ENCODE data around the gene SELENOW. TPM values are rescaled to one million over a fixed set of nuclear protein-coding genes. Genes with fewer than 3 reads are reported as not detected.
"Not testable (repeated sequence)": the region's sequence is repeated elsewhere in the genome, so short reads cannot be mapped to it uniquely, and the experiment has no call there.

Gene SELENOW
- total and polyA plus RNA-seq, 3 experiments from 2014 or later: 116 to 334 (median 122) TPM

DNA sequence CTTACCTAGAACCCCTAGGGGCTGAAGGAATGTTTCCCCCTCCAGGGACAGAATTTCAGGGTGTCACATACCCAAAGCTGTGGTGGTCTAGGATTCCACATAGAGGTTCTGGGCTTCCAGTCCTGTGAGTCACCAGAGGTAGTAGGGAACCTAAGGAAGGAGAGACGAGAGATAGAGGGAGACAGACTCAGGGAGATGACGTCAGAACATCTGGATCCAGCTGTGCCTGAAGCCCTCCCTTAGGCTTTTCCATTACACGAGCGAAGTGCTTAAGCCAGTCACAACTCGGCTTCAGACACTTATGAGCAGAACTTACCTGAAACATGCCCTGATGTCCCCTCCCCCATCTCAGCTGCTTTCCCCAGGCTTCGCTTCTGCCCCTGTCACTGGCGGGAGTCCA lies 11.8 kb upstream of the SELENOW start:
- H3K9me3 ChIP-seq (ENCODE audit: low read length): no peaks in the 10 kb centered on the region
- H3K27ac Mint-ChIP-seq: no peak overlapping the region
- H3K36me3 ChIP-seq (ENCODE audit: insufficient read depth, low read length): no peaks in the 10 kb centered on the region
- H3K27ac ChIP-seq (ENCODE audit: low read depth, low read length): no peak overlapping the region
- no peaks in the 10 kb centered on the region for H3K9me3 Mint-ChIP-seq
- H3K4me1 Mint-ChIP-seq: peaks cover 3 to 6% (median 4%) of the 10 kb centered on the region in 3 donors
- CTCF ChIA-PET: interaction anchor here (1.0 to 1.4 kb wide), 2 partner anchors 13 to 24 kb away, joined by 3 to 7 read pairs; no protein-coding TSS in a partner anchor
- no peaks in the 10 kb centered on the region for H3K4me1 ChIP-seq (ENCODE audit: insufficient read depth, low read length)
- H3K27me3 ChIP-seq (ENCODE audit: insufficient read depth, low read length, poor library complexity, severe bottlenecking): no peaks in the 10 kb centered on the region
- POLR2A ChIA-PET: no interaction called here
- no peak for DNase-seq
- no peak overlapping the region for H3K4me3 Mint-ChIP-seq
- H3K4me3 ChIP-seq (ENCODE audit: low read length): no peak overlapping the region
- no peaks in the 10 kb centered on the region for H3K36me3 Mint-ChIP-seq
- peaks cover 0 to 1% of the 10 kb centered on the region in 2 donors for H3K27me3 Mint-ChIP-seq

DNA sequence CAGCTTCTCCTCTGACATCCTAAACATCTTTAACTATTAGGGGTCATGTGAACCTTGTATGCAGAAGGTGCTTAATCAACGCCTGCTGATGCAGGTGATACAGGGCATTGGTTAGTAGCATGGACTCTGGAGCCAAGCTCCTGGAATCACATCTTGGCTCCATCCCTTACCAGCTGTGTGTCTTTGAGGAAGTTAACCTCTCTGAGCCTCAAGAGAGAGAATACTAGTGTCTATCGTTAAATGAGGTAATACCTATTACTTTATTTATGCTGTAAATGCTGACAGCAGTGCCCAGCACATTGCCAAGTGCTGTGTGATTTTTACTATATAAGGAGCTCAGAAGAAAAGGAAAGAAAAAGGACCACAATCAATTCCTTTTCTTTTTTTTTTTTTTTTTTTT lies 11.2 kb upstream of the SELENOW start:
- ChIA-PET CTCF (interaction anchor here (1.0 to 1.6 kb wide), 3 partner anchors 13 to 23 kb away, joined by 3 to 7 read pairs (median 3); no protein-coding TSS in a partner anchor), POLR2A (interaction anchor here (1.0 kb wide), 1 partner anchor 11 kb away, joined by 7 read pairs; the partner anchor contains the start of gene SELENOW)
- Mint-ChIP-seq H3K4me1 (peaks cover 3 to 6% (median 4%) of the 10 kb centered on the region in 3 donors), H3K36me3 (no peaks in the 10 kb centered on the region), H3K4me3 (no peak overlapping the region), H3K27me3 (peaks cover 0 to 1% of the 10 kb centered on the region in 2 donors), H3K9me3 (no peaks in the 10 kb centered on the region), H3K27ac (no peak overlapping the region)
- Histone ChIP-seq H3K36me3 (ENCODE audit: insufficient read depth, low read length) (no peaks in the 10 kb centered on the region), H3K4me3 (ENCODE audit: low read length) (no peak overlapping the region), H3K27me3 (ENCODE audit: insufficient read depth, low read length, poor library complexity, severe bottlenecking) (no peaks in the 10 kb centered on the region), H3K4me1 (ENCODE audit: insufficient read depth, low read length) (no peaks in the 10 kb centered on the region), H3K9me3 (ENCODE audit: low read length) (no peaks in the 10 kb centered on the region), H3K27ac (ENCODE audit: low read depth, low read length) (no peak overlapping the region)
- DNase-seq: no peak

DNA sequence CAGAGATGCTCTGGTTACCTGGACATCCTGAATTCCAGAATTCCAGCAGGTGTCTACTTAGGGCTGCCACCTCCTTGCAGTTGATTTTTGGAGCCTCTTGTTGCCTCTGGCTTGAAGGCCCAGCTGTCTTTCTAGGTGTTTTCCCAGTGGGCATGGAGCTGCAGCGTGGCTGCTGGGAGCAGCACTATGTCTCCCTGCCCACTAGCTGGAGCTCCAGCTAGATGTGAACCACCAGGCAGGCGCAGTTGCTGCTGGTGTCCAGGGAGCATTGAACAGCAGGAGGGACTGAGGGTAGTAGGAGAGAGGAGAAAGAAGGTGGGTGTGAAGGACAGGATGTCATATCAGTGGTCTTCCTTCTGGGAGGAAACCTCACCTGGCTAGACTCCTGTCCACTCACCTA lies 9.9 kb upstream of the SELENOW start:
- Mint-ChIP-seq H3K4me3 (no peak overlapping the region), H3K4me1 (peaks cover 3 to 6% (median 4%) of the 10 kb centered on the region in 3 donors), H3K36me3 (no peaks in the 10 kb centered on the region), H3K27me3 (peaks cover 0 to 1% of the 10 kb centered on the region in 2 donors), H3K9me3 (no peaks in the 10 kb centered on the region), H3K27ac (no peak overlapping the region)
- H3K27ac ChIP-seq (ENCODE audit: low read depth, low read length): no peak overlapping the region
- H3K9me3 ChIP-seq (ENCODE audit: low read length): no peaks in the 10 kb centered on the region
- CTCF ChIA-PET: interaction anchor here (1.6 kb wide), 1 partner anchor 17 kb away, joined by 3 read pairs; no protein-coding TSS in a partner anchor
- H3K36me3 ChIP-seq (ENCODE audit: insufficient read depth, low read length): no peaks in the 10 kb centered on the region
- DNase-seq: no peak
- POLR2A ChIA-PET: no interaction called here
- H3K4me3 ChIP-seq (ENCODE audit: low read length): no peak overlapping the region
- no peaks in the 10 kb centered on the region for H3K4me1 ChIP-seq (ENCODE audit: insufficient read depth, low read length)
- H3K27me3 ChIP-seq (ENCODE audit: insufficient read depth, low read length, poor library complexity, severe bottlenecking): no peaks in the 10 kb centered on the region

DNA sequence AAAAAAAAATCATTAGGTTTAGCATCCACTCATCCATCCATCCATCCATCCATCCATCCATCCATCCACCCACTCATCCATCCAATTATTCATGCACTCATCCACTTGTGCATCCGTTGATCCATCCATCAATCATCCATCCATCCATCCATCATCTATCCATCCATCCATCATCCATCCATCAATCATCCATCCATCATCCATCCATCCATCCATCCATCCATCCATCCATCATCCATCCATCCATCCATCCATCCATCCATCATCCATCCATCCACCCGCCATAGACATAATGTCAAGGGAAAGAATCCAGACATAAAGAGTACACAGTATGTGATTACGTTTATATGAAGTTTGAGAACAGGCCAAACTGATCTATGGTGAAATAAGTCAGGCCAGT lies 9.0 kb upstream of the SELENOW start:
- Histone ChIP-seq H3K9me3 (ENCODE audit: low read length) (no peaks in the 10 kb centered on the region), H3K4me1 (ENCODE audit: insufficient read depth, low read length) (no peaks in the 10 kb centered on the region), H3K27ac (ENCODE audit: low read depth, low read length) (no peak overlapping the region), H3K4me3 (ENCODE audit: low read length) (no peak overlapping the region), H3K27me3 (ENCODE audit: insufficient read depth, low read length, poor library complexity, severe bottlenecking) (no peaks in the 10 kb centered on the region), H3K36me3 (ENCODE audit: insufficient read depth, low read length) (no peaks in the 10 kb centered on the region)
- H3K4me3 Mint-ChIP-seq: no peak overlapping the region
- H3K27ac Mint-ChIP-seq: no peak overlapping the region
- no peaks in the 10 kb centered on the region for H3K36me3 Mint-ChIP-seq
- H3K27me3 Mint-ChIP-seq: peaks cover 0 to 1% of the 10 kb centered on the region in 2 donors
- no peak for DNase-seq
- H3K9me3 Mint-ChIP-seq: no peaks in the 10 kb centered on the region
- peaks cover 3 to 6% (median 4%) of the 10 kb centered on the region in 3 donors for H3K4me1 Mint-ChIP-seq
- POLR2A ChIA-PET: no interaction called here
- CTCF ChIA-PET: no interaction called here

DNA sequence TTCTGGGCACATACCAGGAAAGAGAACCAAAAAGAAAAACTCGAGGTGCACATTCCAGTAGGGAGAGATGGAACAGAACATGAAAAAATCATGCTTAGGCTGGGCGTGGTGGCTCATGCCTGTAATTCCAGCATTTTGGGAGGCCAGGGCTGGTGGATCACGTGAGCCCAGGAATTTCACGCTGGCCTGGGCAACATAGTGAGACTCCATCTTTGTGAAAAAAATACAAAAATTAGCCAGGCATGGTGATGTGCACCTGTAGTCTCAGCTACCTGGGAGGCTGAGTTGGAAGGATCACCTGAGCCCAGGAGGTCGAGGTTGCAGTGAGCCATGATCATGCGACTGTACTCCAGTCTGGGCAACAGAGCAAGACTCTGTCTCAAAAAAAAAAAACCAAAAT lies 7.2 kb upstream of the SELENOW start:
- POLR2A ChIA-PET; H3K27ac ChIP-seq (ENCODE audit: low read depth, low read length); H3K4me3 ChIP-seq (ENCODE audit: low read length); H3K4me1 ChIP-seq (ENCODE audit: insufficient read depth, low read length); H3K27ac Mint-ChIP-seq; H3K27me3 Mint-ChIP-seq; H3K36me3 Mint-ChIP-seq; DNase-seq; H3K27me3 ChIP-seq (ENCODE audit: insufficient read depth, low read length, poor library complexity, severe bottlenecking); H3K4me1 Mint-ChIP-seq; H3K9me3 ChIP-seq (ENCODE audit: low read length); H3K9me3 Mint-ChIP-seq; H3K36me3 ChIP-seq (ENCODE audit: insufficient read depth, low read length); CTCF ChIA-PET: not testable (repeated sequence)
- H3K4me3 Mint-ChIP-seq: peak overlapping the region in 1 of 7 donors; percentile 68

DNA sequence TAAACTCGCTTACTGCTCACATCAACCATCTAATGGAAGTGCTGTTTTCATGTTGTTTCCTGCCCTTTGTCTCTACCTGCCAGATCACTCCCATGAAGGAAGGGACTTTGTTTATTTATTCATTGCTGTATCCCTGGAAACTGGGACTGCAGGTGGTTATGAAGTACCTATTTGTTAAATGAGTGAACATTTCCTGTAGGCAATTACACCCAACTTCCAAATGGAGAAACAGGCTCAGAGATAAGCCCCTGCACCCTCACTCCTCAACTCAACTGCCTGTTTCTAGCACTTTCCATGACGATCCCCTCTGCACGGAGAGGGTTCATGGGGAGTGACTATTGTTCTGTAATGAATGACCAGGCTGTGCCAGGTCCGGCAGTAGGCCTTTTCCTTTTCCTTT lies 1.9 kb upstream of the SELENOW start:
- Mint-ChIP-seq H3K4me3 (peak overlapping the region in 4 of 7 donors; percentile 11 to 94 (median 38)), H3K27me3 (no peaks in the 10 kb centered on the region), H3K36me3 (peaks cover 3 to 18% (median 6%) of the 10 kb centered on the region in 3 donors), H3K27ac (peak overlapping the region in 1 of 8 donors; percentile 12), H3K9me3 (no peaks in the 10 kb centered on the region), H3K4me1 (peaks cover 25 to 38% (median 32%) of the 10 kb centered on the region in 3 donors)
- CTCF ChIA-PET: interaction anchor here (1.1 to 1.9 kb wide), 2 partner anchors 11 to 33 kb away, joined by 5 to 7 read pairs; no protein-coding TSS in a partner anchor
- H3K27me3 ChIP-seq (ENCODE audit: insufficient read depth, low read length, poor library complexity, severe bottlenecking): no peaks in the 10 kb centered on the region
- H3K9me3 ChIP-seq (ENCODE audit: low read length): no peaks in the 10 kb centered on the region
- H3K4me1 ChIP-seq (ENCODE audit: insufficient read depth, low read length): peaks cover 13% of the 10 kb centered on the region
- no peak overlapping the region for H3K27ac ChIP-seq (ENCODE audit: low read depth, low read length)
- no peak for DNase-seq
- POLR2A ChIA-PET: no interaction called here
- peaks cover 2% of the 10 kb centered on the region for H3K36me3 ChIP-seq (ENCODE audit: insufficient read depth, low read length)
- no peak overlapping the region for H3K4me3 ChIP-seq (ENCODE audit: low read length)

DNA sequence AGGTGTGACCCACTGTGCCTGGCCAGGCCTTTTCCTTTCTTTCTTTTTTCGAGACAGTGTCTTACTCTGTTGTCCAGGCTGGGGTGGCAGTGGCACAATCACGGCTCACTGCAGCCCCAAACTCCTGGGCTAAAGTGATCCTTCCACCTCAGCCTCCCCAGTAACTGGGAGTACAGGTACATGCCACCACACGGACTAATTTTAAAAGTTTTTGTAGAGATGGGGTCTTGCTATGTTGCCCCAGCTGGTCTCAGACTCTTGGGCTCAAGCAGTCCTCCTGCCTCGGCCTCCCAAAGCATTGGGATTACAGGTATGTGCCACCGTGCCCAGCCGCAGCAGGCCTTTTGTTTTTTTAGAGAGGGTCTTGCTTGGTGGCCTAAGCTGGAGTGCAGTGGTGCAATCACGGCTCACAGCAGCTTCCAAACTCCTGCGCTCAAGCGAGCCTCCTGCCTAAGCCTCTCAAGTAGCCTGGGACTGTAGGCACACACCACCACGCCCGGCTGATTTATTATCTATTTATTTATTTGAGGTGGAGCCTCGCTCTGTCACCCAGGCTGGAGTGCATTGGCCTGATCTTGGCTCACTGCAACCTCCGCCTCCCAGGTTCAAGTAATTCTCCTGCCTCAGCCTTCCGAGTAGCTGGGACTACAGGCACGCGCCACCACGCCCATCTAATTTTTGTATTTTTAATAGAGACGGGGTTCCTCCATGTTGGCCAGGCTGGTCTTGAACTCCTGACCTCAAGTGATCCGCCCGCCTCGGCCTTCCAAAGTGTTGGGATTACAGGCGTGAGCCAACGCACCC lies 1.1 kb upstream of the SELENOW start:
- H3K36me3 ChIP-seq (ENCODE audit: insufficient read depth, low read length); H3K27me3 Mint-ChIP-seq; H3K9me3 ChIP-seq (ENCODE audit: low read length); H3K27me3 ChIP-seq (ENCODE audit: insufficient read depth, low read length, poor library complexity, severe bottlenecking); DNase-seq; H3K9me3 Mint-ChIP-seq: not testable (repeated sequence)
- Mint-ChIP-seq H3K4me1 (peaks cover 28 to 40% (median 35%) of the 10 kb centered on the region in 3 donors), H3K36me3 (peaks cover 4 to 27% (median 13%) of the 10 kb centered on the region in 3 donors), H3K27ac (peak overlapping the region in 6 of 8 donors; percentile 81 to 99 (median 96)), H3K4me3 (peak overlapping the region; percentile 94 to 97 (median 97))
- peak overlapping the region; percentile 92 for H3K27ac ChIP-seq (ENCODE audit: low read depth, low read length)
- CTCF ChIA-PET: interaction anchor here (1.9 kb wide), 1 partner anchor 34 kb away, joined by 7 read pairs; no protein-coding TSS in a partner anchor
- peak overlapping the region; percentile 93 for H3K4me3 ChIP-seq (ENCODE audit: low read length)
- H3K4me1 ChIP-seq (ENCODE audit: insufficient read depth, low read length): peaks cover 13% of the 10 kb centered on the region
- POLR2A ChIA-PET: interaction anchor here (0.6 to 1.1 kb wide), 3 partner anchors 10 to 32 kb away, joined by 3 to 7 read pairs (median 3); partner anchors contain the start of gene NOP53

DNA sequence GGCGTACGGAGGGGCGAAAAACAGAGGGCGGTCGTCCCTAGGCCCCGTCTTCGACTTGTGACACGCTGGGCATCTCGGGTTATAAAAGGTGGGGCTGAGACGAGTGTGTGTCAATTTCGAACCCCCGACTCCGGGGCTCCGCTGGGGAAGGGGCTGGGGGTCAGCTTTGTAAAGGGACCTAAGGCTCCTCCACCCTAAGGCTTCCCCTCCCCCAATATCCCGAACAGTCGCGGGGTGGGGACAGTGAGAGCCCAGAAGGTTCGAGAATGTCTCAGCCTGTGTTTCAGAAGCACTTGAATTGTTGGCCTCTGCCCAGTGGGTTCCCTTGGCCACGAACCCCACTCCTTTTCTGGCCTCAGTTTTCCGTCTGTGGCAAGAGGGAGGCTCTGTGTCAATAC lies 450 bp downstream of the SELENOW start:
- POLR2A ChIA-PET: interaction anchor here (0.6 kb wide), 1 partner anchor 86 kb away, joined by 3 read pairs; no protein-coding TSS in a partner anchor
- H3K27me3 Mint-ChIP-seq: no peaks in the 10 kb centered on the region

More for the DNA sequence above, 450 bp downstream of the SELENOW start:
- Histone ChIP-seq H3K27me3 (ENCODE audit: insufficient read depth, low read length, poor library complexity, severe bottlenecking) (no peaks in the 10 kb centered on the region), H3K4me3 (ENCODE audit: low read length) (peak overlapping the region; percentile 93), H3K36me3 (ENCODE audit: insufficient read depth, low read length) (peaks cover 5% of the 10 kb centered on the region), H3K9me3 (ENCODE audit: low read length) (no peaks in the 10 kb centered on the region), H3K27ac (ENCODE audit: low read depth, low read length) (peak overlapping the region; percentile 92), H3K4me1 (ENCODE audit: insufficient read depth, low read length) (peaks cover 13% of the 10 kb centered on the region)
- no peak for DNase-seq
- H3K9me3 Mint-ChIP-seq: no peaks in the 10 kb centered on the region
- peak overlapping the region; percentile 94 to 97 (median 97) for H3K4me3 Mint-ChIP-seq
- CTCF ChIA-PET: interaction anchor here (1.1 kb wide), 1 partner anchor 328 kb away, joined by 4 read pairs; no protein-coding TSS in a partner anchor
- peak overlapping the region; percentile 81 to 99 (median 96) for H3K27ac Mint-ChIP-seq
- H3K4me1 Mint-ChIP-seq: peaks cover 28 to 40% (median 35%) of the 10 kb centered on the region in 3 donors
- H3K36me3 Mint-ChIP-seq: peaks cover 4 to 40% (median 13%) of the 10 kb centered on the region in 3 donors
